ENCODE data around the gene KCNA1. TPM values are rescaled to one million over a fixed set of nuclear protein-coding genes. Genes with fewer than 3 reads are reported as not detected.

KCNA1 gene
- polyA plus RNA-seq, 1 donor (not counting 4 experiments of a cell fraction or from before 2014, with no cell fraction given): not detected

- Histone ChIP-seq H4K20me1 (ENCODE audit: control insufficient read depth, extremely low read depth, insufficient read depth, low read length) (no peaks in the 10 kb centered on the region), H3K27me3 (ENCODE audit: control insufficient read depth, extremely low read depth, insufficient read depth, low read length) (peaks cover under 1% of the 10 kb centered on the region), H3K4me2 (ENCODE audit: control insufficient read depth, extremely low read depth, insufficient read depth, low read depth, low read length) (no peak overlapping the region), H3K36me3 (ENCODE audit: control insufficient read depth in 2 of 2, extremely low read depth in 1 of 2, insufficient read depth in 2 of 2, low read length in 2 of 2) (no peaks in the 10 kb centered on the region), H3K79me2 (ENCODE audit: control insufficient read depth, insufficient read depth, low read length) (no peaks in the 10 kb centered on the region), H3K4me1 (ENCODE audit: control insufficient read depth, extremely low read depth, insufficient read depth, low read length) (no peaks in the 10 kb centered on the region), H3K9ac (ENCODE audit: control insufficient read depth, extremely low read depth, insufficient read depth, low read length) (no peak overlapping the region), H3K9me1 (ENCODE audit: control insufficient read depth, extremely low read depth, insufficient read depth, low read length) (no peaks in the 10 kb centered on the region), H2AFZ (ENCODE audit: control insufficient read depth, low read length) (no peak overlapping the region), H3K27ac (ENCODE audit: control insufficient read depth, insufficient read depth, low read length) (no peak overlapping the region), H3K9me3 (ENCODE audit: control insufficient read depth, low read depth, low read length) (no peaks in the 10 kb centered on the region), H3K4me3 (ENCODE audit: control insufficient read depth in 2 of 3, extremely low read depth in 1 of 3, insufficient read depth in 2 of 3, low read depth in 1 of 3, low read length in 3 of 3) (no peak overlapping the region)
- no peak for FAIRE-seq
- TF ChIP-seq EZH2 (IDR thresholded peaks at IDR 0.05; ENCODE audit: low read length) (no peak), CTCF (optimal IDR thresholded peaks at IDR 0.05 in 1 of 3, IDR thresholded peaks at IDR 0.05 in 1 of 3, conservative IDR thresholded peaks at IDR 0.05 in 1 of 3; ENCODE audit: extremely low read depth in 1 of 3, insufficient read depth in 2 of 3, low read length in 3 of 3) (no peak)
- dilution Hi-C loops (cut with MboI; ENCODE audit: extremely low pct_ligation_motif_present, low sequenced_read_pairs): no loop called here
- DNase-seq (ENCODE audit: low read depth, low spot score): no peak
Observed at GRCh38 chr12:4865246-4865645, 44.5 kb upstream of the KCNA1 start.

GRCh38 chr12:4866299-4866698 lies 43.4 kb upstream of the KCNA1 start:
- Histone ChIP-seq H4K20me1 (ENCODE audit: control insufficient read depth, extremely low read depth, insufficient read depth, low read length) (no peaks in the 10 kb centered on the region), H3K36me3 (ENCODE audit: control insufficient read depth in 2 of 2, extremely low read depth in 1 of 2, insufficient read depth in 2 of 2, low read length in 2 of 2) (no peaks in the 10 kb centered on the region), H3K9me1 (ENCODE audit: control insufficient read depth, extremely low read depth, insufficient read depth, low read length) (no peaks in the 10 kb centered on the region), H3K4me3 (ENCODE audit: control insufficient read depth in 2 of 3, extremely low read depth in 1 of 3, insufficient read depth in 2 of 3, low read depth in 1 of 3, low read length in 3 of 3) (no peak overlapping the region), H3K79me2 (ENCODE audit: control insufficient read depth, insufficient read depth, low read length) (no peaks in the 10 kb centered on the region), H2AFZ (ENCODE audit: control insufficient read depth, low read length) (no peak overlapping the region), H3K9me3 (ENCODE audit: control insufficient read depth, low read depth, low read length) (no peaks in the 10 kb centered on the region), H3K27ac (ENCODE audit: control insufficient read depth, insufficient read depth, low read length) (no peak overlapping the region), H3K4me2 (ENCODE audit: control insufficient read depth, extremely low read depth, insufficient read depth, low read depth, low read length) (no peak overlapping the region), H3K9ac (ENCODE audit: control insufficient read depth, extremely low read depth, insufficient read depth, low read length) (no peak overlapping the region), H3K4me1 (ENCODE audit: control insufficient read depth, extremely low read depth, insufficient read depth, low read length) (no peaks in the 10 kb centered on the region), H3K27me3 (ENCODE audit: control insufficient read depth, extremely low read depth, insufficient read depth, low read length) (no peaks in the 10 kb centered on the region)
- DNase-seq (ENCODE audit: low read depth, low spot score) (no peak), FAIRE-seq (no peak)
- dilution Hi-C loops (cut with MboI; ENCODE audit: extremely low pct_ligation_motif_present, low sequenced_read_pairs): no loop called here
- TF ChIP-seq EZH2 (IDR thresholded peaks at IDR 0.05; ENCODE audit: low read length) (no peak), CTCF (optimal IDR thresholded peaks at IDR 0.05 in 1 of 3, IDR thresholded peaks at IDR 0.05 in 1 of 3, conservative IDR thresholded peaks at IDR 0.05 in 1 of 3; ENCODE audit: extremely low read depth in 1 of 3, insufficient read depth in 2 of 3, low read length in 3 of 3) (no peak)
